Measurements from ENCODE around the gene NPW. TPM values are rescaled to one million over a fixed set of nuclear protein-coding genes. Genes with fewer than 3 reads are reported as not detected.

NPW gene
- total and polyA plus RNA-seq, 9 of the 15 experiments (the other 6 are each of a cell fraction or from before 2014, with no cell fraction given): 0.14 to 4.0 (median 2.6) TPM; not detected in 4

DNA sequence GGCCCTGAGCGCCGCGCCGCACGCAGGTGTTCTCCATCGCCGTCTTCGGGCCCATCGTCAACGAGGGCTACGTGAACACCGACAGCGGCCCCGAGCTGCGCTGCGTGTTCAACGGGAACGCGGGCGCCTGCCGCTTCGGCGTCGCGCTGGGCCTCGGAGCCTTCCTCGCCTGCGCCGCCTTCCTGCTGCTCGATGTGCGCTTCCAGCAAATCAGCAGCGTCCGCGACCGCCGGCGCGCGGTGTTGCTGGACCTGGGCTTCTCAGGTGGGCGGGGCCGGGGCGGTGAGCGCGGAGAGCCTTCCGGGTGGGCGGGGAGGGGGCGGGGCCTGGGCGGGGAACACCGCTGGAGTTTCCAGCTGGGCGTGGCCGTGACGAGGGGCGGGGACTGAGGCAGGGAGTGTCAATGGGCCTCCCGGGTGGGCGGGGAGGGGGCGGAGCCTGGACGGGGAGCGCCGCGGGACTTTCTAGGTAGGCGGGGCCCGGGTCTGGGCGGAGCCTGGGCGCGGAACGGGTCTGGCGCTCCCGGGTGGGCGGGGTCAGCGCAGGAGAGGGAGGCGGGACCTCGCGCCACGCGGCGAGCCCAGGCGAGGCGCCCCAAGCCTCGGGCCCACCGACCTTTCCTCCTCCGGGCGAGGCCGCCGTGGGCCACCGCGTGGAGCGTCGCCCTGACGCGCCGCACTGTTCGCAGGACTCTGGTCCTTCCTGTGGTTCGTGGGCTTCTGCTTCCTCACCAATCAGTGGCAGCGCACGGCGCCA is 27.5 kb upstream of the NPW start (continued):
- TF ChIP-seq MXD1 (CRISPR knock-in tag; IDR thresholded peaks at IDR 0.05; ENCODE audit: borderline replicate concordance, poor library complexity, severe bottlenecking) (peak; percentile 31), ZNF609 (CRISPR knock-in tag; IDR thresholded peaks at IDR 0.05; ENCODE audit: borderline replicate concordance) (no peak), CEBPG (CRISPR knock-in tag; IDR thresholded peaks at IDR 0.05) (no peak), CEBPG (tag; conservative IDR thresholded peaks at IDR 0.05 in 1 of 2, IDR thresholded peaks at IDR 0.05 in 1 of 2) (no peak), NCOA4 (IDR thresholded peaks at IDR 0.05; ENCODE audit: partially characterized antibody) (no peak), ZNF77 (CRISPR knock-in tag; IDR thresholded peaks at IDR 0.05) (no peak), DMBX1 (CRISPR knock-in tag; IDR thresholded peaks at IDR 0.05; ENCODE audit: borderline replicate concordance) (no peak), ETV6 (IDR thresholded peaks at IDR 0.05; ENCODE audit: borderline replicate concordance in 1 of 2, low read depth in 2 of 2, low read length in 1 of 2) (no peak), ETV6 (CRISPR knock-in tag; IDR thresholded peaks at IDR 0.05; ENCODE audit: borderline replicate concordance) (no peak), FOXA3 (CRISPR knock-in tag; conservative IDR thresholded peaks at IDR 0.05 in 1 of 2, IDR thresholded peaks at IDR 0.05 in 1 of 2) (0 out of 4 replicates have a peak, but pooled peaks of 1 of the 2 experiments have one; percentile 32), PATZ1 (CRISPR knock-in tag; IDR thresholded peaks at IDR 0.05; ENCODE audit: borderline replicate concordance) (no peak), EP300 (IDR thresholded peaks at IDR 0.05; ENCODE audit: low read length) (no peak), SRSF9 (IDR thresholded peaks at IDR 0.05; ENCODE audit: borderline replicate concordance, low read depth, low read length) (no peak), DDX20 (tag; IDR thresholded peaks at IDR 0.05; ENCODE audit: low read depth) (no peak)
- TF ChIP-seq, protein P1, sequence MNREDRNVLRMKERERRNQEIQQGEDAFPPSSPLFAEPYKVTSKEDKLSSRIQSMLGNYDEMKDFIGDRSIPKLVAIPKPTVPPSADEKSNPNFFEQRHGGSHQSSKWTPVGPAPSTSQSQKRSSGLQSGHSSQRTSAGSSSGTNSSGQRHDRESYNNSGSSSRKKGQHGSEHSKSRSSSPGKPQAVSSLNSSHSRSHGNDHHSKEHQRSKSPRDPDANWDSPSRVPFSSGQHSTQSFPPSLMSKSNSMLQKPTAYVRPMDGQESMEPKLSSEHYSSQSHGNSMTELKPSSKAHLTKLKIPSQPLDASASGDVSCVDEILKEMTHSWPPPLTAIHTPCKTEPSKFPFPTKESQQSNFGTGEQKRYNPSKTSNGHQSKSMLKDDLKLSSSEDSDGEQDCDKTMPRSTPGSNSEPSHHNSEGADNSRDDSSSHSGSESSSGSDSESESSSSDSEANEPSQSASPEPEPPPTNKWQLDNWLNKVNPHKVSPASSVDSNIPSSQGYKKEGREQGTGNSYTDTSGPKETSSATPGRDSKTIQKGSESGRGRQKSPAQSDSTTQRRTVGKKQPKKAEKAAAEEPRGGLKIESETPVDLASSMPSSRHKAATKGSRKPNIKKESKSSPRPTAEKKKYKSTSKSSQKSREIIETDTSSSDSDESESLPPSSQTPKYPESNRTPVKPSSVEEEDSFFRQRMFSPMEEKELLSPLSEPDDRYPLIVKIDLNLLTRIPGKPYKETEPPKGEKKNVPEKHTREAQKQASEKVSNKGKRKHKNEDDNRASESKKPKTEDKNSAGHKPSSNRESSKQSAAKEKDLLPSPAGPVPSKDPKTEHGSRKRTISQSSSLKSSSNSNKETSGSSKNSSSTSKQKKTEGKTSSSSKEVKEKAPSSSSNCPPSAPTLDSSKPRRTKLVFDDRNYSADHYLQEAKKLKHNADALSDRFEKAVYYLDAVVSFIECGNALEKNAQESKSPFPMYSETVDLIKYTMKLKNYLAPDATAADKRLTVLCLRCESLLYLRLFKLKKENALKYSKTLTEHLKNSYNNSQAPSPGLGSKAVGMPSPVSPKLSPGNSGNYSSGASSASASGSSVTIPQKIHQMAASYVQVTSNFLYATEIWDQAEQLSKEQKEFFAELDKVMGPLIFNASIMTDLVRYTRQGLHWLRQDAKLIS (CRISPR knock-in tag; IDR thresholded peaks at IDR 0.05): no peak

All from K562 (cell line).